SKM-1 (cell line): Measurements from ENCODE around the gene SIAH2.
A peak's percentile ranks its signal among the peaks of the same experiment; 100 is the strongest.

Experiments
- DNase-seq: peaks from one replicate; lab custom pipeline; 2025; ENCODE audit not compliant: unreplicated experiment; lab: John Stamatoyannopoulos, UW

The SIAH2 gene

DNA sequence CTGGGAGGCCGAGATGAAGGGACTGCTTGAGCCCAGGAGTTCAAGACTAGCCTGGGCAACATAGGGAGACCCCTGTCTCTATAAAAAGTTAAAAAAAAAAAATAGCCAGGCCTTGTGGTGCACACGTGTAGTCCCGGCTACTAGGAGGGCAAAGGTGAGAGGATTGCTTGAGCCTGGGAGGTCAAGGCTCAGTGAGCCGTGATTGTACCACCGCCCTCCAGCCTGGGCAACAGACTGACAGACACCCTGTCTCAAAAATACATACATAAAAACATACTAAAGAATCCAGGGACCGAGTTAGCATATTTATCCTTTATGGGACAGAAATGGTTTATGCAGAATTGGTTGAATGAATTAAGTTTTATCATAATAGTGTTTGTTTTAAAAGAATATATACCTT, 13.7 kb downstream of the SIAH2 start:
- DNase-seq: no peak

DNA sequence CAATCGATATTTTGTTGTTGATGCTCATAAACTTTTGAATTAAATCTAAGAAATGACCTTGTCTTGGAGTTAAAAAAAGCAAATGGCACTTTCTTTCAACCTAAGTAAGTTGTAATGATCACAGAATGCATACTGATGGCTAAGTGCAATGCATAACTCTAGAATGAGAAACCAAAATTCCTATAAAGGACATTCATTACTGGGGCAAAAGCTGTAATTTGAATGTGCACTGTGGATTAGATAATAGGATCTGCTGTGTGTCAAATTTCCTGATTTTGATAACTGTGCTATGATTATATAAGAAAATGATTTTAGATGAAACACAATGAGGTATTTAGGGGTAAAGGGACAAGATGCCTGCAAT, 14.3 kb downstream of the SIAH2 start:
- DNase-seq: no peak

DNA sequence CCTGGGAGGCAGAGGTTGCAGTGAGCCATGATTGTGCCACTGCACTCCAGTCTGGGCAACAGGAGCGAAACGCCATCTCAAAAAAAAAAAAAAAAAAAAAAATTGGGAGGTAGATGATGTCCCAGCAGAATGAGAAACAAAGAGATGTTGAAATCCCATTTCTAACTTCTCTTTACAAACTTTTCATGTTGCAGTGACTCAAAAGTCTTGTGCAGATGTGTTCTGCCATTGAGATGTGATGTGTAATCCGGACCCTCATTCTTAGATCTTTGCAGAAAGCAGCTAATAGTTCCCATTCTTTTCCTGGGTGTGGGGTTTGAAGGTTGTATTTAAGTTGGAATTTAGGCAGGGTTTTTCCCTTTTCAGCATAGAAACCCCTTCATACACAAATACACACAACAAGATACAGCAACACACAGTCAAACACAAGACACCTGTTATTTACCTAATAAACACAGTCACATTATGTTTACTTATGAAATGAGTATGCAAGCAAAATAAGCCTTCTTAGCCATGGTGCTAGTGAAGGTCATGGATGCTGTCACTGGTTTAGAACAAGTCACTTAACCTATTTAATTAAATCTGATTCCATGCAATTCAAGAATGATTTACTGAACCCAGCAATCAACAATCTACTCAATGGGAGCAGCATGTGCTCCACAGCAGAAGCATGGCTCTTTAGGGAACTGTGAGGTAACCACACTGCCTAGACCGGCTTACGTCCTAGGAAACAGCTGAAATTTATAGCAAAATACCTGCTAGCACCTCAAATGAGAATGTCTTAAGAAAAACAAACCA, 14.9 kb downstream of the SIAH2 start:
- no peak for DNase-seq

DNA sequence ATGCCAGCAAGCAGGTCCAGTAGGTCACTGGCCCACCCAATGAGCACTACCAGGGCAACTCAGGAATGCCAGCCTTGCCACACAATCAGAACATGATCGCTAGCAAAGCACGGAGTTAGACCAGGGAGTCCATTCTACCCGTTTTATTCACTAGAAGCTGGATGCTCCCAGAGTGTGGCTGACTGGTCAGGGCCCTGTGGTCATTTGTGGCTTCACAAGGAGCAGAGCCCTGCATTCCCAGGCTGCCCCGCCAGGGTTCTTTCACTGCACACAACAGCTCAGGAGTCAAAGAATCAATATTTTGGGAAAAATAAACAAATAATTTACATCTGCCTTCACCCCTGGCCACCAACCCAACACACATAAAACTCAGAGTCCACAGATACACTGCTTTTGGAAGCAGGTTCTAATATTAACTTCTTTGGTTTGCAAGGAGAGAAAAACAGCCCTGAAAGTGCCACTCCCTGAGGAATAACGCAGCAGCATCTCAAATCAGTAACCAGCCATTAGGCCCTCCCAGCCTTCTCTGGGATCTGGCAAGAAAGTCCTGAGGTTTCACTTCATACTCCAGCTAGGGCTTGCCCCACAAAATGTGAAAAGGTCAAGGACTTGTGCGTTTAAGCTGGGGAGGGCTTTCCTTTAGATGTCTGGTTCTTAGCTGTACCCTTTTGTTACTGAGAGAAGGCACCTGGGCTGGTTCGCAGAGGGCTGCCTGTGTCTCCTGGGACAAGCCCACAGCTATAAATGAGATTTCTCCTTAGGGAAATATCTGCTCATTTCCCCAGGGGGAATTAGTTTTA, 16.0 kb downstream of the SIAH2 start:
- DNase-seq: no peak

DNA sequence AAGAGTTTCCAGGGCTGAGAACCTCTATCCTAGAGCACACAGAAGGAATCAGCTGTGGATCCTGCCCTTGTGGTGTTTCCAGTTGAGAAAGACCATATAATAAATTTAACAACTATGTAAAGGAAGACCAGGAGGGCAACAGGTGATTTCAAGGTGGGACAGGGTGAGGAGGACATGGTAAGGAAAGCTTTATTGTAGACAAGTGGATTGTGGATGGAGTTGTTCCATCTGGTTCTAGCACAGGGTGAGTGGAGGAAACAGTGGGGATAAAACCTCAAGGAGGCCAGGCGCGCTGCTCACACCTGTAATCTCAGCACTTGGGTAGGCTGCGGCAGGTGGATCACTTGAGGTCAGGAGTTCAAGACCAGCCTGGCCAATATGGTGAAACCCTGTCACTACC, 17.1 kb downstream of the SIAH2 start:
- no peak for DNase-seq

DNA sequence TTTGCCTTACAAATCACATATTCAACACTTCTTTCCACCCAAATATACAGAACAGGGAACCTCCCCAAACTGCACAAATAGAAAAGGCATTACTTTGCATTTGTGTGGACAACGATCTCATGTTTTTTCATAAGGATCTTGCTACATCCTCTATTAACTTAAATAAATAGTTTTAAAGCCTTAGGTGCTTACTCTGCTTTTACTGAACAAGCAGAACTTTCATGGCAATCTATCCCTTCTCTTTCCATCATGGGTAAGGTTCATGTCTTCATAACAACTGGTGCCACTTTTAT, 18.1 kb downstream of the SIAH2 start:
- DNase-seq: no peak

DNA sequence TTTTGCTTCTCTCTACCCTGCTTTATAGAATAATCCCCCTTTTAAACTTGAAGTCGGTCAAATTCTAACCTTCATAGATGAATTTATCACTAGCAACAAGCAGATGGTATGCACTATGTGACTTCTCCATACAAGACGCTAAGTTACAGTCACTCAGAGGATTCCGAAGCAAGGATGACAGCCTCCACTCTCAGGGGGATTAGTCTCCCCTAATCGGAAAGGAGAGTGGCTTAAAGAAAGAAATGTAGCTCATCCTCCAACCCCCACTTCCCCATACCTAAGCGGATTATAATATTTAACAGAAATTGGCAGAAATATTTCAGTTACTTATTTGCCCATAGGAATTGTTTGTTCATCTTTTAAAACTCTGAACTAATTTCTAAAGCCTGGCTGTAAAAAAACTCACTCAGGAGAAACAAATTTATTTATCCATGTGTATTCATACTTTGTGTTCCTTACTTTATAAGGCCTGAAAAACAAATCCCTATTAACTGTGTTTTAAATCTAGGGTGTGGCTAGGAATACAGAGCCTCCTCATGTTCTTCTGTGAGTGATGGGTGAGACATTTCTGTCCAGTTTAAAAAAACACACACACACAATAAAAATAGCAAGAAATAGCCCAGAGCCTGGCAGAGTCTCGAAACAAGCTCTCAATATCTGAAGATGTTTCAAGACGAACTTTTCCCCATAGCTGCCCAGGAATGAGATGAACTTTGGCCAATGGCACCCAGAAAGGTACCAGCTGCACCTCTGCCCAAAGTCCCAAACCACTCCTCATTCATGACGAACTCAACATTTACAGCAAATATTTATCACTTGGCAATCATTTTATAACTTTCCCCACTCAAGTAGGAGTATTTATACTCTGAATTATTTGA, 18.7 kb downstream of the SIAH2 start:
- no peak for DNase-seq

DNA sequence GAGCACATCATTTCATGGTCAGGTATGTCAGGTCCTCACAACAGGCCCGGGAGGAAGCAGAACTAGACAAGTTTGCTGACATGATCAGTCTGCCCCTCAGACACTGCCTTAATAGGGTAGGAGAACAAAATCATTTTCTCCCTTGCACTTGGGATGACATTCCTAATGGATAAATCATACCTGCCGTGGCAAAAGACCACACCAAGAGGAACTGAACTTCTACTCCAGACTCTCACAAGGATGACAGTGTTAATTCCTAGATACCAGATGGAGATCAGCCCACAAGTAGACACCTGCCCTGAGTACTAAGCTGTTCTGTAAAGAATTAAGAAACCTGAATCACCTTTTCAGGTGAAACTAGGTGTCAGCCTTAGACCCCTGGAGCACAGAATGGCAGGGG, 19.5 kb downstream of the SIAH2 start:
- no peak for DNase-seq

DNA sequence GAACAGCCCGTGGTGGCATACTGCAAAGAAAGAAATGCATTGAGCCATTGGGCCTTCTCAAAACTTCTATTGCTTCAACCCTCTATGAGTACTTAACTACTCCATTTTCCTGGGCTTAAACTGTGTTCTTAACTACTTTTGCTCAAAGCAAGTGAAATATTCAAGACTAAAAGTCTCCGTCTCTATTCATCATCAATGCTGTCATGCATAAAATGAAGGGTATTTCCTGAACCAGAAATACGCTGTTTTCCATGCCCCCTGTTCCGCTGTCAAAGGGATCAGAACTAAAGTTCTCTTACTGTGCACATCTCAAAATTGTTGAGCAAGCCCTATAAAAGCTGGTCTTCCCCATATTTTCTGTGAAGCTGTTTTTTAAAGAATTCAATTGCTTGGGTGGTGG, 20.3 kb downstream of the SIAH2 start:
- DNase-seq: no peak

DNA sequence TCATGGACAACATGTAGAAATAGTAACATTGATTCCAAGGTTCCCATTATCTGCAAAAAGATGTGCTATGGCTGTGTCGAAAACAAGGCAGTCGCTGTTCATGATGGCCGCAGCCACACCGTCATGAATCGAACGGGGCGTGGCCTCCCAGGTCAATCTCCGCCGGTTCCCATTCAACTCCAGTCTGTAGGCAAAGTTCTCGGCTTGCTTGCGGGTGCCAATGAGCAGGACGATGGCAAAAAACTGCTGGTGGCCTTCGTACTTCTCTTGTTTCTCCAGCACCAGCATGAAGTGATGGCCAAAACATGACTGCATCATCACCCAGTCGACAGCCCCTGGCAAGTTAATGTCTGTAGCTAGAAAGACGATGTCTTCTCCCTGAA, 20.8 kb downstream of the SIAH2 start:
- DNase-seq: no peak

DNA sequence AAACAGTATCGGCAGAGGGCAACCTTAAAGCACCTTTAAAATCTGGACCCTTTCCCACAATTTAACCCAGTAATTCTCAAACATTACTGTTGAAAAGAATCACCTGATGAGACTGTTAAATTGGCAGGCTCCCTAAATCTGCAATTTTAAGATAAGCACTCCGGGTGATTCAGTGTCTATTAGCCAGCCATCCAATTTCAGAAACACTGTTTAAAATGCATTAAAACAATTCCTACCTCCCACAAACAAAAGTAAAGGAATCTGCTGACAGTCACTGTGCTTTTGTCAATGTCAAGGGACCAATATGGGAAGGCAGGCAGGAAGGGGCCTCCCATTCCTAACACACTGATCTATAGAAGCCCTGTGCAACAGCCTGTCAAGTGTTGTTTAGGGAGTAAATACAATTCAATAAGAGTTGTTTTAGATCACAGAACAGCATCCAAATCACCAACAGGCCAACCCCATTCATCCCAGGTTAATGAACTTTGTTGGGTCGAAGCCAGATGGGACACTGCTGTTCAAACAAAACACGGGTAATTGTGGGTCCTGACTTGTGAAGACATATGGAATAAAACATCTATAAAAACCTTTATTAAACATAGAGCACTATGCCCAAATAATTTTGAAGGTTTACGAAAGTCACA, 21.4 kb downstream of the SIAH2 start:
- no peak for DNase-seq

DNA sequence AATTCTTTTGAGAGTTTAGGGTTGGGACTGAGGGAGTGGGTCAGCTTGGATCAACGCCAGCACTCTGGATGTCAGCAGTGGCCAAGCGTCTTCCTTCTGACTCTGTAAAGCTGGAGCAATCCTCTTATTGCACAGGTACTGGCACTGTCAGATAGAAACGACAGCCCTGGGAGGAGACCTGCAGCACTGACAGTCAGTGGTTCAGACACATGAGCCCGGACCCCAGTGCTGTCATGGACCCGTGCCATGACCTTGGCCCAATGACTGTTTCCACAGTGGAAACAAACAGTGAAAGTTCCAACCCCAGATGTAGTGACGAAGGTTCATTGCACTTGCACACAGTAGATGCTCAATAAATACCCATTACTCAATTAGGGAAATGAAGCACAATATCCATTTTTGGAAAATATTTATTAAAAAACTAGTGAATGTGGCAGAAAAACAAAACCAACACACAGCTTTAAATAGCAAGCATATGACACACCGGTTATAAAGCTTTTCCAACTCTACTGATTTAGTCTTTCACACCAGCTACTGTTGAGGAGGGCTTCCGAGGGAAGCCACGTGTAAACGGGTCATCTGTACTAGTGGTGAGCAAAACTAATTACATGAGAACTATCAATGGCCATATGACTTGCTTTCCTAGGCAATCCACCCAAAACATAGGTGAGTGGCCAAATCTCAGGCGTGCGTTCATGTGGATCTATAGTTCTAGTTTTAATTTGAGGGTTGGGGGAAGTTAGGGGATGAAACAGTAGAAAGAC, 22.1 kb downstream of the SIAH2 start:
- no peak for DNase-seq

DNA sequence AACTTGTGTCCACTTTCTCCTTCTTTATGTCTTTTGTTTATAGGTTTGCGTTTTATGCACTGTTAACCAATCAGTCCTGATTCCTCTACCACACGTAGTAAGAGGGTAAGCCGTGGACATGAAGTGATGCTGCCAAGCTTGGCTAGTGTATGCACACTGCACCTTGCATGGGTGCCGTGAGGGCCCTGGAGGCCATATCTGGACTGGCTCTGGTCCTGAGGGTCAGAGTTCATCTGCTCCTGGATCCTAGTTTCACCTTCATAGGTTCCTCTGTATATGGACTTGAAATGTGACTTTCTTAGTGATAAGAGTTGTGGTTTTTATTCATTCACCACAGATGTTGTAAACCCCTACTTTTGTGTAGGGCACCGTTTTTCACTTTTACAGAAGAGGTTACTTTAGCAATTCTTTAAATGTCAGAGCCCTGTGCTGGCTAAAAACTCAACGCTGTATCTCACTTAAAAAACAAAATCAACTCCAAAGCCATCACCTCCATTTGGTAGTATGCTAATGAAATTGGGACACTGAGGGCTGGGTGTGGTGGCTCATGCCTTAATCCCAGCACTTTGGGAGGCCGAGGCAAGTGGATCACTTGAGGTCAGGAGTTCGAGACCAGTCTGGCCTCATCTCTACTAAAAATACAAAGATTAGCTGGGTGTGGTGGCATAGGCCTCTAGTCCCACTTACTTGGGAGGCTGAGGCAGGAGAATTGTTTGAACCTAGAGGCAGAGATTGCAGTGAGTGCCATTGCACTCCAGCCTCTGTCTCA, 22.9 kb downstream of the SIAH2 start:
- no peak for DNase-seq

DNA sequence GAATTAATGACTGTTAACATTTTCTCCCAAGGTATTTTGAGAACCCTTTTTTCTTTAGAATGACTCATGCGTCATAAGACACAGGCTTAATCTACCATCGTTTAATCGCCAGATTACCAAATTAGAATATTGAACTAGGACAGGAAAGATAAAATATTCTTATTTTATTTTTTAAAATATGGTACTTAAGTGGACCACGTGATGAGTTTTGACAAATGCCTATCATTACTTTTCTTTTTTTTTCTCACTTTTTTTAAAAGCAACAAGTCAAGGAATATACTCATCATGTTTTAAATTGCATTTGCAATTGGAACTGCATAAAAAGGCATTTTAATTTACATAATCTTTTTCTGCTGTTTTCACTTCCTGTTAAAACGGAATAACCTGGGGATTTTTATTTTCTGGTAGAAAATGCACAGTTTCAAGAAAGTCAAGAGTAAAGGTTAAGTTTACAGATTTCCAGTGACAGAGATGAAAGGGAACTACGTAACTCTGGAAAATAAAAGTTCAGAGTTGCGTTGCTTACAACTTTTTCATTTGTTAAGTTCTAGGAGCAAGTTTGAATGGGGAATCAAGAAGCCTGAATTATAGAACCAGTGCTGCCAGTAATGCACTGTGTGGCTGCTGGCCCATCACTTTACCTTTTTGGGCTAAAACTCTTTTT, 23.6 kb downstream of the SIAH2 start:
- no peak for DNase-seq

DNA sequence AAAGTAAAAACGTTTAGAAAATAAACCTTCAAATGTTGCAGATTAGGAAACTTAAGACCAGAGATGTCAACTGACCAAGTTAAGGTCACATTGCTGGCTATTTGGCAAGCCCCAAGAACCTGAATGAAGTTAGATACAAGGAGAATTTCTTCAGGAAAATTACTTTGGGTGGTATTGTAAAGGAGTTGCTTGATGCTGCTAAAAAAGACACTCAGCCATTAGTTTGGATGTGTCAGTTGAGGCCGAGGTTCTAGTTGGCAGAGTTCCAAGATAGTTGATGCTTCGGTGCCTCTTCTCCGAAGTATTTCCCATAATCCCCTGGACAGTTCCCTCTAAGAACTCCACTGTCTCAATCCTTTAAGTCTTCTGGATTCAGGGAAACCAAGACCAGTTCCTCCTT, 24.3 kb downstream of the SIAH2 start:
- no peak for DNase-seq

DNA sequence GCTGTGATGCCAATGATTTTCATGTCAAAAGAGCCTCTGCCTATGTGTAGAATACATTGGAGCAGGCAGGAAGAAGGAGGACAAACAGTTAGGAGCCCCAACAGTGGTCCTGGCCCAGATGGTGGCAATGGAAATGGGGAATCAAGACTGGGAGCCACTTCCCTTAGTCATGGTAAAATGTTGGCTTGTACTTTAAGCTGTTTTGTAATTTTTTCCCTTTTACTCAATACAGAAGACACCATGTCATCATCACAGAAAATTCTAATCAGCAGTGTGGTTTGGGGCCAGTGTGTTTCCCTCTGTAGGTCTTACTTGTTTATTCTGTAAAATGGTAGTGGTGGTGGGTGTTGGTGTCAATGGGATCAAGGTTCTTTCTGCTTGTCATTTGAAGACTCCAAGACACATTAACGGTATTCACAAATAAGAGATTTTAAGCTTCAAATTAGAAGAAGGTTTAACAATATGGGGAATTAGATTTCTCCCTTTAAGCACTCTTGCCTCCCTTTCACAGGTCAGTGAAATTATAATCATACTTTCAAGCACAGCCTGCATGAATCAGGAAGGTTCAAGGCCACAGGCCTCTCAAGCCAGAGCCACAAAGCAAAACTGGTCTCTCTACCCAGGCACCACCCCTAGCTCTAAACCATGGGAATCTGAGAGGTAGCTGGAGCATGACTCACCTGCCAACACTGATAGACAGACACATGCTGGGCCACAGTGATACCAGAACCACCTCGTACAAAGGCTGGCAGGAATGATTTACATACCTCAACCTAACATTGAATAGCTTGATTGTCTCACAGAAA, 24.9 kb downstream of the SIAH2 start:
- DNase-seq: peak; percentile 79

DNA sequence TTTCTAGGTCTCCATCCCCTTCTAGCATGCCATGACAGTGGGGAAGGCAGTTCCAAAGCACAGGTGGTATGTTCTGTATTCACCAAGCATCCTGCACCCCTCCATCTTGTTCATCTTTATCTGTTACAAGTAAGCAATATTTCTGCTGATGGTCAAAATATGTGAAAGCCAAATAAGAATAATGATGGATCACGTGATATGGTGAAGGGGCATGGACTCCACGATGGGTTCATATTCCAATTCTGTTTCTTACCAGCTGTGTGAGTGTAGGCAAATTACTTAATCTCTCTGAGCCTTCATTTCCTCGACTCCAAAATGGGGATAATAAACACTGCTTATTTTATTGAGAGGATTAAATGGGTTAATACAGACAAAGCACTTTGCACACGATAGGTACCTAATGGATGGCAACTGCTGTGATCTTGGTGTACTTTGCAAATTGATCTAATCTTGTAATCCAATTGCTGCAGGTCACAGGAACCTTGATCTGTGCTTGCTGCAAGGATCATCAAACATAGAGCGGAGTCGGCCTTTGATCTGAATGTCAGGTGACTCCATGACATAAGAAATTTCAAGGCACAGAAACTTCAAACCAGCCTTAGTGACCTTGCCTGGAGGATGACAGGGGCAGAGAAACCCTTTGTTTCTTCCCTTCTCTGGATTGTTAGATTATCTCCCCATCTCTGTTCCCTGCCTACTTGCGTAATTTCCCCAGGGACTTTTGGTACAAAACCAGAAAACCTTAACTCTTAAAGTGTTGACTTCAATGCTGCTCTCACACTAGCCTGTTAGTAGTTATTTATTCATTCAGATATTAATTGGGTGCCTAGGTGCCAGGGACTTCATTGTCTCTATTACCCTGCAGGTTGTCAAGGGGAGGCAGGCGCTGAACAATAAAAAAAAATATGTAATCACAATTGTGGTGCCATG, 25.8 kb downstream of the SIAH2 start:
- peak; percentile 34 for DNase-seq
